GM18858 (cell line): ENCODE measurements around the gene ATE1.
"Not testable (repeated sequence)": the region's sequence is repeated elsewhere in the genome, so short reads cannot be mapped to it uniquely, and the experiment has no call there.

Experiments used
- ATAC-seq: cut with Tn5 transposase; IDR thresholded peaks from one replicate; pipeline ENCODE4 v1.9.1; 2021; ENCODE audit not compliant: unreplicated experiment

Gene ATE1

DNA sequence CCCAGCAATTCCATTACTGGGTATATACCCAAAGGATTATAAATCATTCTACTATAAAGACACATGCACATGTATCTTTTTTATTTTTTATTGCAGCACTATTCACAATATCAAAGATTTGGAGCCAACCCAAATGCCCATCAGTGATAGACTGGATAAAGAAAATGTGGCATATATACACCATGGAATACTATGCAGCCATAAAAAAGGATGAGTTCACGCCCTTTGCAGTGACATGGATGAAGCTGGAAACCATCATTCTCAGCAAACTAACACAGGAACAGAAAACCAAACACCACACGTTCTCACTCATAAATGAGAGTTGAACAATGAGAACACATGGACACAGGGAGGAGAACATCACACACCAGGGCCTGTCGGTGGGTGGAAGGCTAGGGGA is 228.1 kb downstream of the ATE1 start:
- not testable (repeated sequence) for ATAC-seq

DNA sequence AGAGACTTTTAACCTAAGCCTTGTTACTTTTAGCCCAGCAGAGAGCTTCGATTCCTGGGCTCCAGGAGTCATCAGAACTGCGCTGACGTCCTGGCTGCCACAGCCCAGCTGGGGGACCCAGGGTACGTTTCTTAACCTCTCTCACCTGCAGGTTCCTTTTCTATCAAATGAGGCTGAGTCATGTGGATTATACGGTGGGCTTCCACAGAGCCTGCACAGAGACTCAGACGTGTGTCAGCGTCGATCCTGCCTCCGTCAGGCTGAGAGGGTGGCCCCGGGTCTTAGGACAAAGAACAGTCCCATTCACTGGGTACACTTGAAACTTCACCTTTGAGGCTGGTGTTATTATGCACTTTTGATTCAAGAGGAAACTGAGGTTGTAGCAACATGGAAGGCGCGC is 228.9 kb downstream of the ATE1 start:
- ATAC-seq, result no peak

DNA sequence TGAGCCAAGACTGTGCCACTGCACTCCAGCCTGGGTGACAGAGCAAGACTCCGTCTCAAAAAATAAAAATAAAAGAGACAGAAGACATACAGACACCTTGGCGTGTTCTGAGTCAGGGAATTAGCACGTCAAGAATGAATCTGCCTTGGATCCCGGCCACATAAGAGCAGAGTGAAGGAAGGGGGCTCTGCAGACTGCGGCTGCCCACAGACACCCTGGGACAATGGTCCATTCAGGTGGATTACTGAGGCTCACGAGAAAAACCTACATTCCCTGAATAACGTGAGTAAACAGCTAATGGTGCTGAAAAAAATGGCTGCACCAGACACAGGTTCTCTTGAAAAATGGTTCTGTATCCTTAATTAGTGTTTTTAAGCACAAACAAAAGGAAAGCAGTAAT is 229.5 kb downstream of the ATE1 start:
- no peak for ATAC-seq

DNA sequence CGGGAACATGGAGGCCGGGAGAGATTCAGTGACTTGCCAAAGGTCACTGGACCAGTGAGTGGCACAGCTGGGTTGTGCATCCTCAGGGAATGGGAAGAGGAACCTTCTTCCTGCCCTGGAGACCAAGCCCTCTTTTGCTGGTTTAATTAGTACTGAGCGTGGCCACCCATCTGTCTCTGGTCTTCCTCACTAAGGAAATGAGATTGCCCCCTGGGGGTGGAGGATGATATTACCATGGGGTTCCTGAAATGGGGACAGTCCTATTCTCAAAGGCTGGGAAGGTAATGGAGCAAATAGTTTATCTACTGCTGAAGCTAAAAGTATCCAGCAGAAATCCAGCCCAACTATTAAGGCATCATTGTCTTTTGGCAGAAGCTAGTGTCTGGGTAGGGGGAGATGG is 231.0 kb downstream of the ATE1 start:
- ATAC-seq, result no peak

GRCh38 chr10:121695731-121696464 is 231.9 kb downstream of the ATE1 start:
- ATAC-seq, result no peak

GRCh38 chr10:121694966-121695643 is 232.7 kb downstream of the ATE1 start:
- no peak for ATAC-seq

- no peak for ATAC-seq
These were observed 233.4 kb downstream of the ATE1 start for GRCh38 chr10:121694327-121694965.

GRCh38 chr10:121692626-121693025 is 235.2 kb downstream of the ATE1 start:
- ATAC-seq, result no peak

- no peak for ATAC-seq
These were observed 236.9 kb downstream of the ATE1 start for GRCh38 chr10:121690970-121691369.
